HFFc6 (cell line): ENCODE results near the gene HSPB6. TPM values are rescaled to one million over a fixed set of nuclear protein-coding genes. Genes with fewer than 3 reads are reported as not detected.

ENCODE experiments used
- DNase-seq: peaks from one replicate; pipeline ENCODE4 v3.0.0-alpha.2; 2018
- H3K27ac Mint-ChIP-seq: 2 replicates; pipeline ENCODE4 v1.8.0; 2020; ENCODE audit warnings: mild to moderate bottlenecking, mixed read lengths
- H3K27me3 Mint-ChIP-seq: 2 replicates; pipeline ENCODE4 v1.8.0; 2021; ENCODE audit warnings: mild to moderate bottlenecking, moderate library complexity, mixed read lengths; ENCODE audit not compliant: insufficient read depth
- H3K36me3 Mint-ChIP-seq: 2 replicates; pipeline ENCODE4 v1.8.0; 2021; ENCODE audit warnings: low read depth, mixed read lengths
- H3K4me1 Mint-ChIP-seq: 2 replicates; pipeline ENCODE4 v1.8.0; 2020; ENCODE audit warnings: low read depth, mixed read lengths
- H3K4me3 Mint-ChIP-seq: 2 replicates; pipeline ENCODE4 v1.8.0; 2020; ENCODE audit warnings: mild to moderate bottlenecking, moderate library complexity, mixed read lengths
- H3K9me3 Mint-ChIP-seq: 2 replicates; pipeline ENCODE4 v1.8.0; 2020; ENCODE audit warnings: mild to moderate bottlenecking, mixed read lengths
- total RNA-seq, 6 experiments: library from RNA; stranded (reverse); fragmentation: NEBNext Ultra II Directional; extraction: Animal tissue kit (Norgen Biotek cat#: 25700); gene quantifications; 2 replicates in 1 of 6; 3 replicates in 5 of 6; pipeline ENCODE4 v1.2.3, GENCODE V29; 2021
- TF ChIP-seq, protein P1 (sequence below): fragments of 200-600 bp; sonication (generic); IDR thresholded peaks from 2 replicates; pipeline ENCODE4 v1.5.0; 2021; ENCODE audit warnings: antibody characterized with exemption, mild to moderate bottlenecking

HSPB6 gene
- total RNA-seq, 6 experiments from 2014 or later: 37.0 to 122 (median 43.9) TPM

DNA sequence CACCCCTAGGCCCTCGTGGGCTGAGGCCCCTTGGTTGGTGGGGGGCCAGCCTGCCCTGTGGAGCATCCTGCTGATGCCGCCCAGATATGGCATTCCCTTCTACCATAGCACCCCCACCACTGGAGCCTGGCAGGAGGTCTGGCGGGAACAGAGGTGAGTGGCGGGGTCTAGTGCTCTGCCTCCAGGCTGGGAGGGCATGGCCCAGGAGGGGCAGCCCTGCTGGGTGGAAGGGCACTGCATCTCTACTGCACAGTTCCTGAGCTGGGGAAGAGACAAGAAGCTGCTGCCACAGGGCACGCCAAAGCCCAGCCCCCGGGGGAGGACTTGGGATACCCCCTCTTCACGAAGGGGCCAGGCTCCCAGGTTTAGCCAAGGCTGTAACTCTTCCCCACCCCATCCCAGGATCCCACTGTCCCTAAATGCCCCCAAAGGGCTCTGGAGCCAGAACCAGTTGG is 41.4 kb downstream of the HSPB6 start:
- H3K9me3 Mint-ChIP-seq: no peaks in the 10 kb centered on the region
- H3K4me3 Mint-ChIP-seq: no peak overlapping the region
- TF ChIP-seq, protein P1, sequence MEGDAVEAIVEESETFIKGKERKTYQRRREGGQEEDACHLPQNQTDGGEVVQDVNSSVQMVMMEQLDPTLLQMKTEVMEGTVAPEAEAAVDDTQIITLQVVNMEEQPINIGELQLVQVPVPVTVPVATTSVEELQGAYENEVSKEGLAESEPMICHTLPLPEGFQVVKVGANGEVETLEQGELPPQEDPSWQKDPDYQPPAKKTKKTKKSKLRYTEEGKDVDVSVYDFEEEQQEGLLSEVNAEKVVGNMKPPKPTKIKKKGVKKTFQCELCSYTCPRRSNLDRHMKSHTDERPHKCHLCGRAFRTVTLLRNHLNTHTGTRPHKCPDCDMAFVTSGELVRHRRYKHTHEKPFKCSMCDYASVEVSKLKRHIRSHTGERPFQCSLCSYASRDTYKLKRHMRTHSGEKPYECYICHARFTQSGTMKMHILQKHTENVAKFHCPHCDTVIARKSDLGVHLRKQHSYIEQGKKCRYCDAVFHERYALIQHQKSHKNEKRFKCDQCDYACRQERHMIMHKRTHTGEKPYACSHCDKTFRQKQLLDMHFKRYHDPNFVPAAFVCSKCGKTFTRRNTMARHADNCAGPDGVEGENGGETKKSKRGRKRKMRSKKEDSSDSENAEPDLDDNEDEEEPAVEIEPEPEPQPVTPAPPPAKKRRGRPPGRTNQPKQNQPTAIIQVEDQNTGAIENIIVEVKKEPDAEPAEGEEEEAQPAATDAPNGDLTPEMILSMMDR: no peak
- H3K27ac Mint-ChIP-seq: no peak overlapping the region
- H3K4me1 Mint-ChIP-seq: peaks cover 22% of the 10 kb centered on the region
- DNase-seq: no peak
- peaks cover 8% of the 10 kb centered on the region; the same call in 1 of the 2 replicates for H3K36me3 Mint-ChIP-seq
- peaks cover 6% of the 10 kb centered on the region; the same call in 1 of the 2 replicates for H3K27me3 Mint-ChIP-seq

DNA sequence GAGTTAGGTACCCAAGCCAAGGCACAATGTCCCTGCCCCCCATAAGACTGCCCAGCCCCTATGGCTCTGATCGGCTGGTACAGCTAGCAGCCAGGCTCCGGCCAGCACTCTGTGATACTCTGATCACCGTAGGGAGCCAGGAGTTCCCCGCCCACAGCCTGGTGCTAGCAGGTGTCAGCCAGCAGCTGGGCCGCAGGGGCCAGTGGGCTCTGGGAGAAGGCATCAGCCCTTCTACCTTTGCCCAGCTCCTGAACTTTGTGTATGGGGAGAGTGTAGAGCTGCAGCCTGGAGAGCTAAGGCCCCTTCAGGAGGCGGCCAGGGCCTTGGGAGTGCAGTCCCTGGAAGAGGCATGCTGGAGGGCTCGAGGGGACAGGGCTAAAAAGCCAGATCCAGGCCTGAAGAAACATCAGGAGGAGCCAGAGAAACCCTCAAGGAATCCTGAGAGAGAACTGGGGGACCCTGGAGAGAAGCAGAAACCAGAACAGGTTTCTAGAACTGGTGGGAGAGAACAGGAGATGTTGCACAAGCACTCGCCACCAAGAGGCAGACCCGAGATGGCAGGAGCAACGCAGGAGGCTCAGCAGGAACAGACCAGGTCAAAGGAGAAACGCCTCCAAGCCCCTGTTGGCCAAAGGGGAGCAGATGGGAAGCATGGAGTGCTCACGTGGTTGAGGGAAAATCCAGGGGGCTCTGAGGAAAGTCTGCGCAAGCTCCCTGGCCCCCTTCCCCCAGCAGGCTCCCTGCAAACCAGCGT is 42.1 kb downstream of the HSPB6 start:
- Mint-ChIP-seq H3K27ac (no peak overlapping the region), H3K27me3 (peaks cover 6% of the 10 kb centered on the region; the same call in 1 of the 2 replicates), H3K4me1 (peaks cover 22% of the 10 kb centered on the region), H3K9me3 (no peaks in the 10 kb centered on the region), H3K4me3 (peak overlapping the region; percentile 19; the same call in 1 of the 2 replicates), H3K36me3 (peaks cover 4% of the 10 kb centered on the region; the same call in 1 of the 2 replicates)
- TF ChIP-seq, protein P1: no peak
- no peak for DNase-seq

DNA sequence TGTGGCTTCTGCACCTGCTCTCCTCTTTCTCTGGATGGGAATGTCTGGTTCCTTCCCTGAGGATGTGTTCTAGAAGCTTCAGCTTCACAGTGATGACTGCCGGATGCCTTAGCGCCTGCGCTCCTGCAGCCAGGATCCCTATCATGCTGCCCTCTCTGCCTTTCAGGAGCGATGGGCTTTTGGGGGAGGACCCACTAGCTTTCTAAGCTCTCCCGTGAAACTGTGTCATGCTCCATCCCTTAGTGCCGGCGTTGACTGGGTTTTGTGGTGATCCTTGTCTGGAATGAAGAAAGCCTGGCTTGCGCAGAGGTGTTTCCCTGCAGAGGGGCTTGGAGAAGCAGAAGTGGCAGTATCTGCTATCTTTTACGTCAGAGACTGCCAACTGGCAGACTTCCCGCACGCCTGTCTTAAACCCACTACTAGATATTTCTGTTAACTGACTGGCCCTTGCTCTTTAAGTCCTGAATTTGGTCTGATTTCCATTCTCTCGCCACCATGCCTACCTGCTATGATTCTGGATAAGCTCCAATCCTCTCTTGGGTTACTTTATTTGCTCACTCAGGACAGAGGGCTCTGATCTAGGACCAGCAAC is 42.8 kb downstream of the HSPB6 start:
- H3K27me3 Mint-ChIP-seq: peaks cover 6% of the 10 kb centered on the region; the same call in 1 of the 2 replicates
- peaks cover 15% of the 10 kb centered on the region for H3K4me1 Mint-ChIP-seq
- H3K36me3 Mint-ChIP-seq: no peaks in the 10 kb centered on the region
- DNase-seq: no peak
- H3K27ac Mint-ChIP-seq: no peak overlapping the region
- H3K4me3 Mint-ChIP-seq: no peak overlapping the region
- no peaks in the 10 kb centered on the region for H3K9me3 Mint-ChIP-seq
- TF ChIP-seq, protein P1: no peak

DNA sequence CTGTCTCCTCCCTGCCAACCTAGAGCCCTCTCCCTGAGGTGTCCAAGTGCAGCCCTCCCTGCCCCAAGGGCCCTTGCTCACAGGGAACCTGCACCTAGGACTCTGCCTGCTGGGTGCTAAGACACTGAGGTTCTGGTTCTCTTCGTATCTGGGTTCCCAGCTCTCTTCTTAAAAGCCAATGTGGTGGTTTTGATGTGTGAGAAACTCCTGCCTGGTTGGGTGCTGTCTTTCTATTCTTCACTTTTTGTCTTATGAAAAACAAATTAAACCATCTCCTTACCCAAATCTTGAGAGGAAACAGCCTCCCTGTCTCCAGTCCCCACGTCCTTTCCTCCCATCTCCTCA is 43.4 kb downstream of the HSPB6 start:
- H3K36me3 Mint-ChIP-seq: no peaks in the 10 kb centered on the region
- no peaks in the 10 kb centered on the region for H3K9me3 Mint-ChIP-seq

DNA sequence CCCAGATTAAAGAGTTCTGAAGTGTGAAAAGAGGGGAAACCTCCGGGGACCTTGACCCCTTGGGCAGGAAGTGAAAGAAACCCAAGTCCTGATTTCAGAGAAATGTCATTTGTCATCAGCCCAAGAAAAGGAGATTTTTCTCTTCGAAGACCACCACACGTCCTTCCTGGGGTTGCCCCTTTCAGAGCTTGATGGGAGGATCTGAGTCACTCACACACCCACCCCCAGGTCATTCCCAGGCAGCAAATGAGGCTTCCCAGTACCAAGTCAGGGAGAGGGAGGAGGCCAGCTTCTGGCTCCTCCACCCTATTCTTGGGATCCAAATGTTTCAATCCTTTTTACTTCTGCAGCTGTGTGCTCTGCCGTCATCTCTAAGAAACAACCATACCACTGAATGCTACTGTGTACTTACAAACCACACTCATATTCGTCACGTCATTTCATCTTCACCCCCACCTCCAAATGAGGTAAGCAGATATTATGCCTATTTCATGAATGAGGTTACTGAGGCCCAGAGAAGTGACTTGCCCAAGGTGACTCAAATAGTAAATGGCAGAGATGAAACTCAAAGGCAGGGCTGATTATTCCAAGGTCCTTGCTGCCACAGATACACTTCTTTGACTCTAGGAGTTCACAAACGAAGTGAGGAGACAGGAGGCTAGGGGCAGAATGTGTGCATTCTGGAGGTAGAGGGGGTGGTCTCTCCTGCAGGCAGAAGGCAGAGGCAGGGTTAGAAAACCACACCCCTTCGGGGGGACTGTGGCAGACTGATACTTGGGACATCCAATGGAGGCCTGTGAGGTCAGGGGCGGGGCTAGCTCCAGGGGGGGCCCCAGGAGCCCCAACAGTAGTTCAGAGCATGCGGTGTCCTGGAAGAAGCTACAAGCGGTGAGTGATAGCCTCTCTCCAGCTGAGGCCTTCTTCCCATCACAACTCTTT is 44.0 kb downstream of the HSPB6 start:
- no peak overlapping the region for H3K27ac Mint-ChIP-seq
- H3K9me3 Mint-ChIP-seq: no peaks in the 10 kb centered on the region
- DNase-seq: no peak
- no peak overlapping the region for H3K4me3 Mint-ChIP-seq
- no peaks in the 10 kb centered on the region for H3K36me3 Mint-ChIP-seq
- H3K27me3 Mint-ChIP-seq: peaks cover 6% of the 10 kb centered on the region; the same call in 1 of the 2 replicates
- peaks cover 13% of the 10 kb centered on the region for H3K4me1 Mint-ChIP-seq
- TF ChIP-seq, protein P1: no peak

More for the DNA sequence above, 43.4 kb downstream of the HSPB6 start:
- H3K27ac Mint-ChIP-seq: no peak overlapping the region
- TF ChIP-seq, protein P1: no peak
- DNase-seq: no peak
- peaks cover 13% of the 10 kb centered on the region for H3K4me1 Mint-ChIP-seq
- no peak overlapping the region for H3K4me3 Mint-ChIP-seq
- H3K27me3 Mint-ChIP-seq: peaks cover 6% of the 10 kb centered on the region; the same call in 1 of the 2 replicates
